Astrocyte (in vitro differentiated cells and primary cell): ENCODE measurements around the gene CMIP. TPM values are rescaled to one million over a fixed set of nuclear protein-coding genes. Genes with fewer than 3 reads are reported as not detected.
A peak's percentile ranks its signal among the peaks of the same experiment; 100 is the strongest.

Source experiments
- DNase-seq: peaks from one replicate; pipeline ENCODE4 v3.0.0-alpha.2; 2010; ENCODE audit warnings: low read depth
- FAIRE-seq: peaks from 2 replicates; lab custom pipeline; 2011; peaks lifted over from hg19 to GRCh38; lab: Jason Lieb, UNC
- H2AFZ ChIP-seq: 2 replicates; pipeline ENCODE4 v1.6.0; 2012; ENCODE audit warnings: low read depth, low read length, inconsistent platforms
- H3K27ac ChIP-seq: 2 replicates; pipeline ENCODE4 v1.5.1; 2011; ENCODE audit warnings: low read depth, low read length, inconsistent platforms
- H3K27me3 ChIP-seq: 2 replicates; pipeline ENCODE4 v1.6.0; 2011; ENCODE audit warnings: low read length, inconsistent platforms; ENCODE audit not compliant: insufficient read depth
- H3K36me3 ChIP-seq: 2 replicates; pipeline ENCODE4 v1.5.1; 2011; ENCODE audit warnings: low read length, inconsistent platforms; ENCODE audit not compliant: insufficient read depth
- H3K4me1 ChIP-seq: 2 replicates; pipeline ENCODE4 v1.5.1; 2011; ENCODE audit warnings: low read length, inconsistent platforms; ENCODE audit not compliant: insufficient read depth
- H3K4me2 ChIP-seq: 2 replicates; pipeline ENCODE4 v1.6.0; 2012; ENCODE audit warnings: low read length, inconsistent platforms
- H3K4me3 ChIP-seq: 2 replicates; pipeline ENCODE4 v1.5.1; 2011; ENCODE audit warnings: low read depth, mild to moderate bottlenecking, low read length, inconsistent platforms; ENCODE audit not compliant: insufficient read depth
- H3K79me2 ChIP-seq: 2 replicates; pipeline ENCODE4 v1.6.0; 2012; ENCODE audit warnings: mild to moderate bottlenecking, low read length, inconsistent platforms; ENCODE audit not compliant: insufficient read depth
- H3K9ac ChIP-seq: 2 replicates; pipeline ENCODE4 v1.6.0; 2012; ENCODE audit warnings: mild to moderate bottlenecking, low read length, inconsistent platforms
- H3K9me3 ChIP-seq: 2 replicates; pipeline ENCODE4 v1.5.1; 2012; ENCODE audit warnings: low read depth, mild to moderate bottlenecking, low read length, inconsistent platforms; ENCODE audit not compliant: insufficient read depth
- H4K20me1 ChIP-seq: 2 replicates; pipeline ENCODE4 v1.6.0; 2012; ENCODE audit warnings: low read length, inconsistent platforms; ENCODE audit not compliant: insufficient read depth
- H3K27ac Mint-ChIP-seq: one replicate; pipeline ENCODE4 v1.8.0; 2021; ENCODE audit warnings: mild to moderate bottlenecking, mixed read lengths; ENCODE audit not compliant: unreplicated experiment
- H3K27me3 Mint-ChIP-seq: one replicate; pipeline ENCODE4 v1.8.0; 2021; ENCODE audit warnings: low read depth, mixed read lengths; ENCODE audit not compliant: unreplicated experiment
- H3K36me3 Mint-ChIP-seq: one replicate; pipeline ENCODE4 v1.8.0; 2021; ENCODE audit warnings: low read depth, mixed read lengths; ENCODE audit not compliant: unreplicated experiment
- H3K4me1 Mint-ChIP-seq: one replicate; pipeline ENCODE4 v1.8.0; 2021; ENCODE audit warnings: low read depth, mixed read lengths; ENCODE audit not compliant: unreplicated experiment
- H3K4me3 Mint-ChIP-seq: one replicate; pipeline ENCODE4 v1.8.0; 2021; ENCODE audit warnings: mild to moderate bottlenecking, moderate library complexity, mixed read lengths; ENCODE audit not compliant: unreplicated experiment
- H3K9me3 Mint-ChIP-seq: one replicate; pipeline ENCODE4 v1.8.0; 2021; ENCODE audit warnings: mild to moderate bottlenecking, mixed read lengths; ENCODE audit not compliant: unreplicated experiment
- CTCF ChIP-seq: IDR thresholded peaks from 2 replicates; pipeline ENCODE4 v1.5.1; 2011; ENCODE audit warnings: low read depth, mild to moderate bottlenecking, inconsistent platforms, low read length, moderate library complexity; ENCODE audit not compliant: insufficient read depth
- EZH2 ChIP-seq: IDR thresholded peaks from 2 replicates; pipeline ENCODE4 v1.6.1; 2012; ENCODE audit warnings: mild to moderate bottlenecking, low read length, inconsistent platforms; ENCODE audit not compliant: insufficient read depth
- total RNA-seq: library from RNA; stranded (reverse); gene quantifications from 2 replicates; pipeline ENCODE4 v1.2.1, GENCODE V29; 2021

The CMIP gene
- total RNA-seq, 1 donor from 2014 or later: 71.5 TPM

DNA sequence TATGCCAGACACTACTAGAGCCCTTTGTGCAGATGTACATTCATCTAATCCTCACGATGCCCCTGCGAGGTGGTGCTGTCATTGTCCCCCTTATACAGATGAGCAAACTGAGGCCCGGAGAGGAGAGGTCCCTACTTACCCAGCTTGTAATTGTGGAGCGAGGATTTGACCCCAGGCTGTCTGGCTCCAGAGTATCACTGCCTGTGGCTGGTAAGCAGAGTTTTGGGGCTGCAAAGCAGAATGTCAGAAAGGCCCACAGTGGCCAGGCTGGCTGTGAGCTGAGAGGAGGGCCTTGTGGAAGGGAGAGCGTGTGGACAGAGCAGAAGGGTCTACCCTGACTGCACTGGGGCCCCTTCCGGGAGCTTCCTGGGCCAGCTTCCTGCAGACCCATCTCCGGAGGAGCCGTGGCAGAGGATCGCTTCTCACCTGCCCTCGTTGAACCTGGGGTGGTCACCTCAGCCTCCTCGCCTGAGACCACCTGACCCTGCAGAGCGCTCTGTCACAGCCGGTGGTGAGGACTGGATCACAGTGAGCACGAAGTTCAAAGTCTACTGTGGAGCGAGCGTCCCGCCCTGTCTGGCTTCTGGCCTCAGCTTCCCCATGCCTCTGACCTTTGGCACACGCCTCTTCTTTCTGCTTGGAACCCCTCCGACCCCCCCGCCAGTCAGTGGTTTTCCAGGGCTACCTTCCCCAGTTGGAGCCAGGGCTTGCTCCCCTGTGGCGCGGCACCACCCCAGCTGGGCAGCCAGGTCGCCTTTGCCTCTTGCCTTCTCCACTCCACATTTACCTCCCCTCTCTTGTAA is 12.1 kb downstream of the CMIP start:
- no peak for TF ChIP-seq EZH2
- TF ChIP-seq CTCF: no peak
- Histone ChIP-seq H3K36me3 (no peaks in the 10 kb centered on the region), H2AFZ (no peak overlapping the region), H4K20me1 (peaks cover 98% of the 10 kb centered on the region), H3K4me2 (no peak overlapping the region), H3K27me3 (no peaks in the 10 kb centered on the region), H3K79me2 (peaks cover 100% of the 10 kb centered on the region), H3K9ac (no peak overlapping the region), H3K27ac (no peak overlapping the region), H3K9me3 (no peaks in the 10 kb centered on the region), H3K4me1 (peaks cover 20% of the 10 kb centered on the region), H3K4me3 (no peak overlapping the region)
- DNase-seq: no peak
- Mint-ChIP-seq H3K4me3 (no peak overlapping the region), H3K27ac (peak overlapping the region; percentile 41), H3K36me3 (peaks cover 18% of the 10 kb centered on the region), H3K27me3 (no peaks in the 10 kb centered on the region), H3K9me3 (no peaks in the 10 kb centered on the region), H3K4me1 (peaks cover 36% of the 10 kb centered on the region)
- no peak for FAIRE-seq

DNA sequence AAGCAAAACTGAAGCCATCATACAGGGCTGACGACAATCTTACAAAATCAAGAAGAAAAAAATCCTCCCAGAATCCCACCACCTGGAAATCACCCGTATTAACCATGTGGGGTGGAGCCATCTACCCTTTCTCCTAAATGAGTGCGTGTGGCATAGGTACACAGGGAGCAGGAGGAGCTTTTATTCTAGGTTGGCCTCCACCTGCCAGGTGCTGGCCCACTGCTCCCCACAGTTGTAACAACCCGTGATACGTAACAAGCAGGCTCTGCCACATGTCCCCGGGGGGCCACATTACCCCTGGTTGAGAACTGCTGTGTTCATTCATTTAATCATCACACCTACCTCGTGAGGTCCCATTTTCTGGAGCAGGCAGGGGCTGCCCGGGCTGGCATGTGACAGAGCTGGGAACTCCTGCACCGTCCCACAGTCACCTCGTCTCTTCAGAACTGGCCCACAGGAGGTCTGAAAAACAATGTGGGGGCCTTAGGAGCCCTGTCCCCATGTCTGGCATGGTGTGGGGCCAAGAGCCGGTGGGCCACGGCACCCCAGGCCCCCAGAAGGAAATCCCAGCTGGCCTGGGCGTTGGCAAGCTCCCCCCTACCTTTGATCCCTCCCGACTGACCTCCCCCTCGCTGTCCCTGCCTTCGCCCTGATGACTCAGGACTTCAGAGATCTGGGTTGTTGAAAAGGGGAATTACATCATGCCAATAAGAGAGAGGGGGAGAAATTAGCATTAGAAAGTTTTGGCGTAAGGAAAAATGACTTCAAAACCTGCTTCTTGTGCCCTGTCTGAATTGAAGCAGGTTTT is 12.9 kb downstream of the CMIP start:
- Mint-ChIP-seq H3K36me3 (peaks cover 18% of the 10 kb centered on the region), H3K4me1 (peaks cover 30% of the 10 kb centered on the region), H3K27ac (peak overlapping the region; percentile 70), H3K27me3 (no peaks in the 10 kb centered on the region), H3K4me3 (peak overlapping the region; percentile 9), H3K9me3 (no peaks in the 10 kb centered on the region)
- Histone ChIP-seq H3K27ac (peak overlapping the region; percentile 48), H3K4me3 (no peak overlapping the region), H3K27me3 (no peaks in the 10 kb centered on the region), H4K20me1 (peaks cover 98% of the 10 kb centered on the region), H2AFZ (no peak overlapping the region), H3K4me1 (peaks cover 16% of the 10 kb centered on the region), H3K4me2 (peak overlapping the region; percentile 73), H3K9me3 (no peaks in the 10 kb centered on the region), H3K79me2 (peaks cover 100% of the 10 kb centered on the region), H3K36me3 (no peaks in the 10 kb centered on the region), H3K9ac (peak overlapping the region; percentile 58)
- FAIRE-seq (no peak), DNase-seq (peak; percentile 68)
- TF ChIP-seq EZH2 (no peak), CTCF (no peak)
